Stimulated activated CD4-positive, alpha-beta T cell treated with anti-CD3 and anti-CD28 coated beads, Interleukin-12 subunit alpha, Interleukin-12 subunit beta, amount 100 ng/mL, for 24 hours (primary cell): ENCODE results near the gene ANO10.
"Not testable (repeated sequence)": the region's sequence is repeated elsewhere in the genome, so short reads cannot be mapped to it uniquely, and the experiment has no call there.

Source experiments
- DNase-seq, 2 experiments: peaks; one replicate each; pipeline ENCODE4 v3.0.0-alpha.2; 2020; ENCODE audit warnings: low read depth in 2 of 2

The ANO10 gene, protein sequence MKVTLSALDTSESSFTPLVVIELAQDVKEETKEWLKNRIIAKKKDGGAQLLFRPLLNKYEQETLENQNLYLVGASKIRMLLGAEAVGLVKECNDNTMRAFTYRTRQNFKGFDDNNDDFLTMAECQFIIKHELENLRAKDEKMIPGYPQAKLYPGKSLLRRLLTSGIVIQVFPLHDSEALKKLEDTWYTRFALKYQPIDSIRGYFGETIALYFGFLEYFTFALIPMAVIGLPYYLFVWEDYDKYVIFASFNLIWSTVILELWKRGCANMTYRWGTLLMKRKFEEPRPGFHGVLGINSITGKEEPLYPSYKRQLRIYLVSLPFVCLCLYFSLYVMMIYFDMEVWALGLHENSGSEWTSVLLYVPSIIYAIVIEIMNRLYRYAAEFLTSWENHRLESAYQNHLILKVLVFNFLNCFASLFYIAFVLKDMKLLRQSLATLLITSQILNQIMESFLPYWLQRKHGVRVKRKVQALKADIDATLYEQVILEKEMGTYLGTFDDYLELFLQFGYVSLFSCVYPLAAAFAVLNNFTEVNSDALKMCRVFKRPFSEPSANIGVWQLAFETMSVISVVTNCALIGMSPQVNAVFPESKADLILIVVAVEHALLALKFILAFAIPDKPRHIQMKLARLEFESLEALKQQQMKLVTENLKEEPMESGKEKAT

GRCh38 chr3:43621656-43622432, at the start of gene ANO10:
TSS of gene ANO10 (minus strand) at chr3:43622011. CDS start at chr3:43605852, 16,159 bp downstream.
- DNase-seq = peak; percentile 91 to 96

- no peak for DNase-seq
Measured at GRCh38 chr3:43670635-43671522, 49.1 kb upstream of the ANO10 start.

GRCh38 chr3:43665011-43665410, 43.2 kb upstream of the ANO10 start:
- not testable (repeated sequence) for DNase-seq

DNA sequence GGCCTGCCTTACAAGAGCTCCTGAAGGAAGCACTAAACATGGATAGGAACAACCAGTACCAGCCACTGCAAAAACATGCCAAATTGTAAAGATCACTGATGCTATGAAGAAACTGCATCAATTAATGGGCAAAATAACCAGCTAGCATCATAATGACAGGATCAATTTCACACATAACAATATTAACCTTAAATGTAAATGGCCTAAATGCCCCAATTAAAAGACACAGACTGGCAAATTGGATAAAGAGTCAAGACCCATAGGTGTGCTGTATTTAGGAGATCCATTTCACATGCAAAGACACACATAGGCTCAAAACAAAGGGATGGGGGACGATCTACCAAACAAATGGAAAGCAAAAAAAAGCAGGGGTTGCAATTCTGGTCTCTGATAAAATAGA, 39.6 kb upstream of the ANO10 start:
- not testable (repeated sequence) for DNase-seq

GRCh38 chr3:43659250-43659880, 37.6 kb upstream of the ANO10 start:
- DNase-seq = no peak

GRCh38 chr3:43656390-43656789, 34.6 kb upstream of the ANO10 start:
- not testable (repeated sequence) for DNase-seq

DNA sequence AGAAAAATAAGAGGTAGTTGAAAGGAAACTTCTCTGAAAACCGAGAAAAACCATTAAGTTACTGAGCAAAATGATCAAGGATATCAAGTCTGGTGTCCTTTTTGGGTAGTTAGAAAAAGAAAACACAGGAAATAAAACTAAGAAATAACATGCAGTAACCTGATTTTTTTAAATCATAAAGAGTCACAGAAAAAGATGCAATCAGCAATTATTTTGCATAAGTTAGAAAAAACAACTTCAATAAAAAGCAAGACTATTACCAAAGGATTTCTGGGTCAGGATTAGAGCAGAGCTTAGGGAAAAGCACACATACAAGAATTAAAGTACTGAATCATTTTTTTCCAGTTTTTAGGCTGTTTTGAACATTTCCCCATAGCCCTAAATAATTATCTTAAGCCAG, 28.5 kb upstream of the ANO10 start:
- DNase-seq = no peak

- no peak for DNase-seq
Measured at GRCh38 chr3:43649365-43649968, 27.7 kb upstream of the ANO10 start.

DNA sequence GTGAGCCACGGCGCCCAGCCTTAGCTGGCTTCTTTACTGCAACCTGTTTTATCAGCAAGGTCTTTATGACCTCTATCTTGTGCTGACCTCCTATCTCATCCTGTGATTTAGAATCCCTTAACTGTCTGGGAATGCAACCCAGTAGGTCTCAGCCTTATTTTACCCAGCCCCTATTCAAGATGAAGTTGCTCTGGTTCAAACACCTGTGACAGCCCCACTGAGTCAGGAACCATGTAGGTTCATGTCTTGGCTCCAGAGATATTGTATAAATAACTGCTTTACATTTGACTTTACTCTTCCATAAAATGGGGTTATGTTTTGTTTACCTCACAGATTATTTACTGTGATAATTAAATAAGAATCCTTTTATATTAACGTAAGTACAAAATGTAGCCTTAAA, 27.1 kb upstream of the ANO10 start:
- DNase-seq = no peak

- DNase-seq = no peak
Measured at GRCh38 chr3:43647331-43648166, 25.7 kb upstream of the ANO10 start.

DNA sequence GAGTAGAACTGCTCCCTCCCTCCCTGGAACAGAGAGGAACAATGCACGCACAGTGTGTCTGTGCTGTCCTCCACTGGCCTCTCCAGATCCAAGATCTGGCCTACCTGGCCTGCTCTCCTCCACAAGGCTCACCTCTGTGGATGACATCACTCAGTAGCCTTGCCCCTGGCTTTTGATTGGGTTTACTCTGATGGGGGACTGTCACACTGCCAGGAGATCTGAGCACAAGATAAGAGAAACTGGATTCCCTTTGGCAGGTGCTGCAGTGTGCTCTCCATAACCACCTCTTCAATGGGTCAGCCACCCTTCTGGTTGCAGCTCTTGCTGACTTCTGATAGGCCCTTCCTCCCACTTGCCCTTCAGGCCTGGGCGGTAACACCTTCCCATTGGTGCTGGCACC, 22.6 kb upstream of the ANO10 start:
- no peak for DNase-seq

GRCh38 chr3:43641306-43642114, 19.7 kb upstream of the ANO10 start:
- DNase-seq = no peak

- DNase-seq = no peak
Measured at GRCh38 chr3:43640681-43641080, 18.9 kb upstream of the ANO10 start.

- DNase-seq = no peak
Measured at GRCh38 chr3:43638594-43639447, 17.0 kb upstream of the ANO10 start.

- no peak for DNase-seq
Measured at GRCh38 chr3:43637702-43638101, 15.9 kb upstream of the ANO10 start.

DNA sequence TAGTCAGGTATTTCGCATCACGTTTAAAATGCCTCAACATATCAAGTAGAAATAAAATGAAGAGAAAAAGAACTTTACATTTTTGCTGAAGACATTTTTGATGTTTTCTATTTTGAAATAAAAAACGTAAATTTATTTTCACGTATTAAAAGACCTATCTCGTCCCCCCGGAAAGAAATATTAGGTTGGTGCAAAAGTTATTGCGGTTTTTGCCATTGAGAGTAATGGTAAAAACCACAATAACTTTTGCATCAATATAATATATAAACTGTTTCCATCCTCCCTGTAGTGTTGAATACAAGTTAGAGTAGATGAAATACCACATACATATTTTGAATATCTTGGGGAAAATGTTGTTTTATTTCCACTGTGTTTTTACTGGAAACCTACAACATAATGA, 11.2 kb upstream of the ANO10 start:
- no peak for DNase-seq

DNA sequence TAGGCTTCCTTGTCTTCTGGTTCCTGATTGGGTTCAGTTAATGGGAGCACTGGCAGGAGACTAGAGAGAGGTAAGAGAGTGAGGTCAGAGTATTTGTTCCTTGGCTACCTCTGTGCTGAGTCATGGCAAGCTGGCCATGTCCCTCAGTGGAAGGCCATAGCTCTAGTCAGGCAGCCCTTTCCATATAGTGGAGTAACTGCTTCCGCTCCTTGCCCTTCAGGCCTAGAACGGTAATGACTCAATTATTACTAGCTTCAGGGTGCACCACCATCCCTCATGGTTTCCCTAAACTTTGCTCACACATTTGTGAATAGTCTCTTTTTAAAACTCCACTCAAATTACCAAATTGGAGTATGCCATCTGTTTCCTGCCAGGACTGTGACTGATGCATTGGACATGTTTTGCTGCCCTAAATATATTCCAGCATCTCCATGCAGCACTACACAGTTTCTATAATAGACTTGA, 10.5 kb upstream of the ANO10 start:
- DNase-seq = no peak

DNA sequence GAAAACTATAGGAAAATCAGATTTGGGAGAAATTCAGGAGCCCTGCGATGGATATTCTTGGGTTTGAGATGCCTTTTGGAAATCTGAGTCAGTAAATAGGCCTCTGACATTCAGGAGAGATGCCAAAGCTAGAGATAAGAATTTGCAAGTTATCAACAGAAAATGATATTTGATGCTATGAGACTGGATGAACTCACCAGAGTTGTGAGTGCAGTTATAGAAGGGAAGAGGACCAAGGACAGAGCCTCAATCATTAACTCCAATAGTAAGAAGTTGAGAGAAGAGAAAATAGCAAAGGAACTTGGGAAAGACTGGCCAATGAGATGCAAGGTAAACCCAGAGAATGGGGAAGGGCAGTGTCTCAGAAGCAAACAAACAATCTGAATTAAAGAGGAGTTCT, 7.9 kb upstream of the ANO10 start:
- DNase-seq = no peak
